Measurements from ENCODE around the gene ZNF175.
A peak's percentile ranks its signal among the peaks of the same experiment; 100 is the strongest.

DNA sequence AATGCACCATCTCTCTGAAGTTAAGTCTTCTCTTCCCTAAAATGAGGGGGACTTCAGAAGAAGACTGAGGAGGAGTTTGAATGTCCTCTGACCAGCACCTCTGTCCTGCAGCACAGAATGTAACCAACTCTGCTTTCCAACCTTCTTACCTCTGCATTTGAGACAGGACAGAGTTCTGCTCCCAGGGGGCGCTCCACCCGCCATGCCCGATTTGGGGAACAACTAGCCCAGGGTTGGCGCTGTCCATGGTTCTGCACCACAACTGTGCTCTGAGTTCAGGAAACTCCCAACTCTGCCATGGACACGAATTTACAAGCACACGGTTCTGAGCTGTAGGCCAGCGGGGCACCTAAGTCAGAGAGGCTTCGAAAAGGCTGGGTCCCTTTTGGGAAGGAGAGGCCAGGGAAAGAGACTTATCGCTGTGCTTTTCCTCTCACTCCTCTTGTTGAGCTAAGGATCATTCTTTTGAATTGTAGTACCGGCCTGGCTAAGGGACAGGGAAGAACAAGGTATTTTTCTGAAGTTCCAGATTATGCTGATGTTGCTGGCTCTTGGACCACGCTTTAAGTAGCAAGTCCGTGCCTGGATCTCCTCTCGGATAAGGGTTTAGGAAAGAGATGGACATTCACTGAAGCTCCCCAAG is 37.0 kb downstream of the ZNF175 start:
- TF ChIP-seq, protein P1, sequence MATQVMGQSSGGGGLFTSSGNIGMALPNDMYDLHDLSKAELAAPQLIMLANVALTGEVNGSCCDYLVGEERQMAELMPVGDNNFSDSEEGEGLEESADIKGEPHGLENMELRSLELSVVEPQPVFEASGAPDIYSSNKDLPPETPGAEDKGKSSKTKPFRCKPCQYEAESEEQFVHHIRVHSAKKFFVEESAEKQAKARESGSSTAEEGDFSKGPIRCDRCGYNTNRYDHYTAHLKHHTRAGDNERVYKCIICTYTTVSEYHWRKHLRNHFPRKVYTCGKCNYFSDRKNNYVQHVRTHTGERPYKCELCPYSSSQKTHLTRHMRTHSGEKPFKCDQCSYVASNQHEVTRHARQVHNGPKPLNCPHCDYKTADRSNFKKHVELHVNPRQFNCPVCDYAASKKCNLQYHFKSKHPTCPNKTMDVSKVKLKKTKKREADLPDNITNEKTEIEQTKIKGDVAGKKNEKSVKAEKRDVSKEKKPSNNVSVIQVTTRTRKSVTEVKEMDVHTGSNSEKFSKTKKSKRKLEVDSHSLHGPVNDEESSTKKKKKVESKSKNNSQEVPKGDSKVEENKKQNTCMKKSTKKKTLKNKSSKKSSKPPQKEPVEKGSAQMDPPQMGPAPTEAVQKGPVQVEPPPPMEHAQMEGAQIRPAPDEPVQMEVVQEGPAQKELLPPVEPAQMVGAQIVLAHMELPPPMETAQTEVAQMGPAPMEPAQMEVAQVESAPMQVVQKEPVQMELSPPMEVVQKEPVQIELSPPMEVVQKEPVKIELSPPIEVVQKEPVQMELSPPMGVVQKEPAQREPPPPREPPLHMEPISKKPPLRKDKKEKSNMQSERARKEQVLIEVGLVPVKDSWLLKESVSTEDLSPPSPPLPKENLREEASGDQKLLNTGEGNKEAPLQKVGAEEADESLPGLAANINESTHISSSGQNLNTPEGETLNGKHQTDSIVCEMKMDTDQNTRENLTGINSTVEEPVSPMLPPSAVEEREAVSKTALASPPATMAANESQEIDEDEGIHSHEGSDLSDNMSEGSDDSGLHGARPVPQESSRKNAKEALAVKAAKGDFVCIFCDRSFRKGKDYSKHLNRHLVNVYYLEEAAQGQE (IDR thresholded peaks at IDR 0.05; ENCODE audit: low read depth, low read length), result peak; percentile 99
- TF ChIP-seq, protein P2, sequence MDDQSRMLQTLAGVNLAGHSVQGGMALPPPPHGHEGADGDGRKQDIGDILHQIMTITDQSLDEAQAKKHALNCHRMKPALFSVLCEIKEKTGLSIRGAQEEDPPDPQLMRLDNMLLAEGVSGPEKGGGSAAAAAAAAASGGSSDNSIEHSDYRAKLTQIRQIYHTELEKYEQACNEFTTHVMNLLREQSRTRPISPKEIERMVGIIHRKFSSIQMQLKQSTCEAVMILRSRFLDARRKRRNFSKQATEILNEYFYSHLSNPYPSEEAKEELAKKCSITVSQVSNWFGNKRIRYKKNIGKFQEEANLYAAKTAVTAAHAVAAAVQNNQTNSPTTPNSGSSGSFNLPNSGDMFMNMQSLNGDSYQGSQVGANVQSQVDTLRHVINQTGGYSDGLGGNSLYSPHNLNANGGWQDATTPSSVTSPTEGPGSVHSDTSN (IDR thresholded peaks at IDR 0.05), result no peak
- TF ChIP-seq JUND (IDR thresholded peaks at IDR 0.05), result no peak

Data from SK-N-SH (cell line).